DMS153 treated with DMSO at 0.1 percent for 48 hours (cell line): ENCODE data around the gene ASCL1.

Experiments used
- DNase-seq: peaks from one replicate; lab custom pipeline; 2025; ENCODE audit not compliant: unreplicated experiment; lab: John Stamatoyannopoulos, UW

The ASCL1 gene

DNA sequence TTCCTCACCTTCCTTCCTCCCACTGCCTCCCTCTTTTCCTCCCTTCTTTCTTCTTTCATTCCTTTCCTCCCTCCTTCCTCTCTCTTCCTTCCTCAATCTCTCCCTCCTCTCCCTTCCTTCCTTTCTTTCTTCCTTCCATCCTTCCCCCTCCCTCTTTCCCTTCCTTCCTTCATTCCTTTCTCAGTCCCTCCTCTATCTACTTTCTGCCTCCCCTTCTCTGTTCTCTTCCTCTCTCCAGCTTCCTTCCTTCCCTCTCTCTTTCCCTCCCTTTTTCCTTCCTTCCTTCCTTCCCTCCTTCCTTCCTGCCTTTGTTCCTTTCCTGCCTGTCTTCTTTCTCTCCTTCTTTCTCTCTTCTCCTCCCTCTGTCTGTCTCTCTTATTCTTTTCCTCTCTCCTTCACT is 16.1 kb downstream of the ASCL1 start:
- DNase-seq: no peak

DNA sequence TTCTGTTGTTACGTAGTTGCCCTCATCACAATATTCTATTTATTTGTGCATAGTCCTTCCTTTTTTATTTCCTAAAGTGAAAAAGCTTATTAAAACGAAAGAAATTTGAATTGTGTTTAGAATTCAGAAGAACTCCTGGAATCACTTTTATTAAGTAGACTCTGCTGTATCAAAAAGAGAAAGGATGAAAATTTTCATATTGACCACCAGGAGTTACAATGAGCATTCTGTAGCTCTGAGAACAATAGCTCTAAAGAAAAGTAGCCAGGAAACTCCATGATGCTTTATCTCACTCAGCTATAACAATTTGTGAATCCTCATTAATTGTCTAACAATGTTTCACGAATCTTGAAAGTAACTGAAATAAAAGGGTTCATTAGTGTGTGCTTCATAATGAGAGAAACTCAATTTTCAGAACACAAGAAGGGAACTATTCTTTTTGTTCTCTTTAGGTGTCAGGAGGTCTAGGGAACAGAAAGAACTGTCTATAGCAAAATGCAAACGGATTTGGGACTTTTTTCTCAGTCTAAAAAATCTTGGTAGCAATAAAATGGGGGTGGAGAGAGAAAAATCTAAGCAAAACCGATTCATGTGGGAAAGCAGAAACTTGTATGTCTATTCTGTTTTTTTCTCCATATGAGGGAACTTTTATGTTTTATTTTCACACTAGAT is 19.3 kb downstream of the ASCL1 start:
- DNase-seq: no peak

DNA sequence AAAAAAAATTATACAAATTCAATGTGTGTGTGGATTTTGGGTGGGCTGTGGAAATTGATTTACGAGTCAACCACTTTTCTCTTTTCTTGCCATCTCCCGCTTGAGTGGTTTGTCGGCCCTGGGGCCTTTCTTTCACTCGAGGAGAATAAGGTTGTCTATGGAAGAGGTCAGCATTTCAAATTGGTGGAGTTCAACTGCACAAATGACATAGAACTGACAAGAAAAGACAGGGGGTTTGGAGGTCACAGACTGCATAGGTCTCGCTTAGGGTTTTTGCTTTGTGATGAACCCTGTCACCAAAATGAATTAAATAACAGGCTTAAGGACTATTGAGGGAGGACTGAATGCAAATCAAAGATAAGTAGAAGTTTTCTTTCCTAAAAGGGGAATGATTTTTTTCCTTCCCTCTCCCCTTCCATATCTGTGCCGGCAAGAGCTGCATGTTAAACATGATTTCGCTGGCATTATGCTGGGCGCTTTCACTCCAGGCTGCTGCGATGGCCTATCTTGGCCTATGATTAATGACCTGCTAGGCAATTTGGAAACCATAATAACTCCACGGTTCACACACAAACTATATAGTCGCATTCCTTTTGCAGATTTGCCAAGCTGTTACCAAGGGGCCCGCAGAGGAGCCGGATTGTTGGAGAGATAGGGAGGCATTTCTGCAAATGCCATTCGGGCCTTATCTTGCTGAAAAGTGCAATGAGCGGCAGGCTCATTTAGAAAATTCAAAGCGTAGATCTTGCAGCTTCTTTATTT is 20.7 kb downstream of the ASCL1 start:
- no peak for DNase-seq

DNA sequence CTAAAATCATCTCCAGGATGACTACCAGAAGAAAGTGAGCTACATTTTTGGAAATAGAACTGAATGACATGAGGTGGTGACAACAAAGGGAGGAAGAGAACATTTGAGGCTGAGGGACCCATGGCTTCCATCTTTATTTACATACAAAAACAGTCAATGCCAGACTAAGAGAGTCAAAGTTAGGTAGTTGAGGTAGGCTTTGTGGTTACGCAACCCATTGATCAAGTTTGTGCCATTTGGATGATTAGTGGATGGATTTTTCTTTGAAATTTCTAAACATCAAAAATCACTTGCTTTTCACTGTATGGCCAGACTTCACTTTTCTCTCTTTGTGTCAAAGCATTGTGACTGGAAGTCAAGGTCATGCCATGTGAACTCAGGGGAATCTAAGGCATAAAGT is 22.9 kb downstream of the ASCL1 start:
- DNase-seq: no peak

DNA sequence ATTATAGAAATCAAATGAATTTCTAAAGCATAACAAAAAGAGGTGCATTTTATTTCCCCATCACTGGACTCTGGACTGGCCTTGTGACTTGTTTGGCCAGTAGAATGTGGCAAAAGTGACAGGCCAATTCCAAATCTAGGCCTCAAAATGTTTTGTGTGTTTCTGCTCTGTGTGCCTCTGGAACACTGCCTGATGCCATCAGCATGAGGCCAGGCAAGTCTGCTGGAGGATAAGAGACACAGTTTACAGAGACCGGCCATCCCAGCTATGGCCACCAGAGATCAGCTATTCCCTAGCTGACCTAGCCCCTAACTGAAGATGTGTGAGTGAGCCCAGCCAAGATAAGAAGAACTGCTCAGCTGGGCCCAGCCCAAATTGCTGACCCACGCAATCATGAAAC is 32.9 kb downstream of the ASCL1 start:
- DNase-seq: no peak

DNA sequence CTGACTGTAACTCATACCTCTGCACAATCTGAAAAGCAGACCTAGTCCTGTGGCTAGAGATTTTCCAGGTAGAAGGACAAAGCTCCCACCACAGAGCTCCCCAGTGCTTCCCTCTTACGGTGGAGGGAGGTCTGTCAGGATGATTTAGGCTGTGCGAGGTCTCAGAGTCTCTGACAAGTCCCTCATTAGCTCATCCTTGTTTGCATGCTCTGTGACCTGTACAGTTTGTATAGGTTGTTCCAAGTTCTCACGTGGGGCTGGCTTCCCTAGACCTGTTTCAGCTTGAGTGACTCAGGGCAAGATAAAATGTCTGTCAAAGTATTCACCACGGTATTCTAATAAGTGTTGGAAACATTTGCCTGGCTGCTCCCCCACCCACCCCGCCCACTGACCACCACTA is 34.8 kb downstream of the ASCL1 start:
- DNase-seq: no peak

DNA sequence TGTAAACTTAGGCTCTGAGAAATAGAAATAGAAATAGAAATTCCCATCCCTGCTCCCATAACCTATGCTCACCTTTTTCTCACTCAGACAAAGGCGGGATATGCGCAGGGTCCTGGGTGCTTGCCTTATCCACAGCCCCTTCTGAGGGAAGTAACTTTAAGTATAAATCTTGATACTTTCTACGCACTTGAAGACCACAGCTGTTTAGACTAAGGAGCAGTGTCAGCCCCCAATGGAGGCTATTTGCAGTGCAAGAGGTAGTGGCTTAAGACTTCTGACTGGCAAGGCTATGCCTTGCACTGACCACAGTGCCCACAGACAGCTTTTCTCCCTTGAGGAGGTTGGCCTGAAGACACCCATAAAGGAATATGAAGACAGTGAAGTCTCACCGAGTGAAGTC is 35.2 kb downstream of the ASCL1 start:
- no peak for DNase-seq

DNA sequence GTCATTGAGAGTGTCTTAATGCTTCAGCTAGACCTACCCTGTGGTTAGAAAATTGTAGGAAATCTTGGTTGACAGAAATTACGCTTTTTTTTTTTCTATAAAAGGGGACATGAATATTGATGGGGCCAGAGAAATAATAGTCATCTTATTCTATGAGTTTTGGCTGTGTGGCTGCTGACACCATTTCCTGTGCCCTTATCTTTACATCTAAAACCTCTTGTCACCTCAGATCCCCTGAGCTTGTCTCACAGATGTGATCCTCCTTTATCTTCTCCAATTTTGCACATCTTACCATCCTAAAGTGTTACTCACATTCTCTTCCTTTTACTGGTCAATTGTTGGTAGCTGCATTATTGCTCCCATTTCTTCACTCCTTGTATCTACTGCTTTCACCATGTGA is 36.1 kb downstream of the ASCL1 start:
- no peak for DNase-seq

DNA sequence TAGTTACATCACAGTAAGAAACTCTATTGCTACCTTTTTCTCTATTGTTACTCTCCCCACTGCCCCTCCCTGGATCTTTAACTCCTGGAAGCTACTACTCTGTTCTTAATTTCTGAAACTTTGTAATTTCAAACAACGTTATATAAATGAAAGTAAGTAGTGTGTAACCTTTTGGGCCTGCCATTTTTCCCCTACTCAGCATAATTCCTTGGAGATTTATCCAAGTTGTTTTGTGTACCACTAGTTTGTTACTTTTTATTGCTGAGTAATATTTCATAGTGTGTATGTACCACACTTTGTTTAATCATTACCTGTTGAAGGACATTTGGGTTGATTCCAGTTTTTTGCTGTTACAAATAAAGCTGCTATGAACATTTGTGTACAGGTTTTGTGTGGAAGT is 37.9 kb downstream of the ASCL1 start:
- DNase-seq: no peak
